ENCODE results near the gene EML1.

The EML1 gene

GRCh38 chr14:99779751-99780150 is 13.5 kb upstream of the EML1 start:
- no peak for DNase-seq (ENCODE audit: low spot score)

- no peak for DNase-seq (ENCODE audit: low spot score)
Measured at GRCh38 chr14:99780690-99781089, 12.5 kb upstream of the EML1 start.

GRCh38 chr14:99781091-99781490 is 12.1 kb upstream of the EML1 start:
- no peak for DNase-seq (ENCODE audit: low spot score)

GRCh38 chr14:99781853-99782610 is 11.2 kb upstream of the EML1 start:
- DNase-seq (ENCODE audit: low spot score), result no peak

- DNase-seq (ENCODE audit: low spot score), result no peak
Measured at GRCh38 chr14:99784508-99784907, 8.7 kb upstream of the EML1 start.

GRCh38 chr14:99785426-99785825 is 7.8 kb upstream of the EML1 start:
- no peak for DNase-seq (ENCODE audit: low spot score)

- no peak for DNase-seq (ENCODE audit: low spot score)
Measured at GRCh38 chr14:99786511-99786989, 6.7 kb upstream of the EML1 start.

GRCh38 chr14:99788713-99789112 is 4.5 kb upstream of the EML1 start:
- no peak for DNase-seq (ENCODE audit: low spot score)

GRCh38 chr14:99789581-99789980 is 3.6 kb upstream of the EML1 start:
- no peak for DNase-seq (ENCODE audit: low spot score)

GRCh38 chr14:99790201-99790977 is 2.8 kb upstream of the EML1 start:
- DNase-seq (ENCODE audit: low spot score), result no peak

GRCh38 chr14:99790978-99791376 is 2.2 kb upstream of the EML1 start:
- DNase-seq (ENCODE audit: low spot score), result no peak

- no peak for DNase-seq (ENCODE audit: low spot score)
Measured at GRCh38 chr14:99791476-99792209, 1.6 kb upstream of the EML1 start.

GRCh38 chr14:99792210-99792535 is 1.0 kb upstream of the EML1 start:
- DNase-seq (ENCODE audit: low spot score), result no peak

GRCh38 chr14:99792551-99793212 is 531 bp upstream of the EML1 start:
- DNase-seq (ENCODE audit: low spot score), result no peak

GRCh38 chr14:99794151-99794780 is 1.1 kb downstream of the EML1 start:
- no peak for DNase-seq (ENCODE audit: low spot score)

GRCh38 chr14:99795046-99795445 is 1.8 kb downstream of the EML1 start:
- no peak for DNase-seq (ENCODE audit: low spot score)

GRCh38 chr14:99797231-99797630 is 4.0 kb downstream of the EML1 start:
- DNase-seq (ENCODE audit: low spot score), result no peak

- DNase-seq (ENCODE audit: low spot score), result no peak
Measured at GRCh38 chr14:99800781-99801180, 7.6 kb downstream of the EML1 start.

- DNase-seq (ENCODE audit: low spot score), result no peak
Measured at GRCh38 chr14:99802301-99803105, 9.3 kb downstream of the EML1 start.

- no peak for DNase-seq (ENCODE audit: low spot score)
Measured at GRCh38 chr14:99803106-99803775, 10.0 kb downstream of the EML1 start.

Measured in germinal center (tissue), 1 donor.